ENCODE results near the gene FMNL2.

Gene FMNL2

DNA sequence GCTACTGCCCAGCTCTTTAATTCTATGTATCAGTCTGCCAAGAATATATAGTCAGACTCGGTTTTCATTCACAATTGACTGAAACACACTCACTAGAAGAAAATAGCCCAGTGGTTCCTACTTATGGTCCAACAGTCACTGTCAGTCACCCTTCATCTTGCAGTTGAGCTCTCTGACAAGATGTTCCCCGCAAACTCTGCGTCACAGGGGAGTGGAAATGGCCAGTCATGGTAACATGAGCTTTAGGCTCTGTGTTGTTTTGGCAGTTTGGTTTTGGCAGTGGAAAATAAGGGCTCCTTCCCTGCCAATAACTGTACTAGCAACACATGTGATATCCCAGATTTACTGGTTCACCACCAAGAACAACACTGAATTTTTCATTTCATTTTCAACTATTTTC is 259.8 kb downstream of the FMNL2 start:
- H3K4me3 ChIP-seq (replicated peaks; ENCODE audit: low read depth, low read length), result no peak overlapping the region
- DNase-seq (ENCODE audit: low read depth), result peak; percentile 42
- TF ChIP-seq, protein P1, sequence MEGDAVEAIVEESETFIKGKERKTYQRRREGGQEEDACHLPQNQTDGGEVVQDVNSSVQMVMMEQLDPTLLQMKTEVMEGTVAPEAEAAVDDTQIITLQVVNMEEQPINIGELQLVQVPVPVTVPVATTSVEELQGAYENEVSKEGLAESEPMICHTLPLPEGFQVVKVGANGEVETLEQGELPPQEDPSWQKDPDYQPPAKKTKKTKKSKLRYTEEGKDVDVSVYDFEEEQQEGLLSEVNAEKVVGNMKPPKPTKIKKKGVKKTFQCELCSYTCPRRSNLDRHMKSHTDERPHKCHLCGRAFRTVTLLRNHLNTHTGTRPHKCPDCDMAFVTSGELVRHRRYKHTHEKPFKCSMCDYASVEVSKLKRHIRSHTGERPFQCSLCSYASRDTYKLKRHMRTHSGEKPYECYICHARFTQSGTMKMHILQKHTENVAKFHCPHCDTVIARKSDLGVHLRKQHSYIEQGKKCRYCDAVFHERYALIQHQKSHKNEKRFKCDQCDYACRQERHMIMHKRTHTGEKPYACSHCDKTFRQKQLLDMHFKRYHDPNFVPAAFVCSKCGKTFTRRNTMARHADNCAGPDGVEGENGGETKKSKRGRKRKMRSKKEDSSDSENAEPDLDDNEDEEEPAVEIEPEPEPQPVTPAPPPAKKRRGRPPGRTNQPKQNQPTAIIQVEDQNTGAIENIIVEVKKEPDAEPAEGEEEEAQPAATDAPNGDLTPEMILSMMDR (IDR thresholded peaks at IDR 0.05; ENCODE audit: low read length, missing control alignments), result no peak

DNA sequence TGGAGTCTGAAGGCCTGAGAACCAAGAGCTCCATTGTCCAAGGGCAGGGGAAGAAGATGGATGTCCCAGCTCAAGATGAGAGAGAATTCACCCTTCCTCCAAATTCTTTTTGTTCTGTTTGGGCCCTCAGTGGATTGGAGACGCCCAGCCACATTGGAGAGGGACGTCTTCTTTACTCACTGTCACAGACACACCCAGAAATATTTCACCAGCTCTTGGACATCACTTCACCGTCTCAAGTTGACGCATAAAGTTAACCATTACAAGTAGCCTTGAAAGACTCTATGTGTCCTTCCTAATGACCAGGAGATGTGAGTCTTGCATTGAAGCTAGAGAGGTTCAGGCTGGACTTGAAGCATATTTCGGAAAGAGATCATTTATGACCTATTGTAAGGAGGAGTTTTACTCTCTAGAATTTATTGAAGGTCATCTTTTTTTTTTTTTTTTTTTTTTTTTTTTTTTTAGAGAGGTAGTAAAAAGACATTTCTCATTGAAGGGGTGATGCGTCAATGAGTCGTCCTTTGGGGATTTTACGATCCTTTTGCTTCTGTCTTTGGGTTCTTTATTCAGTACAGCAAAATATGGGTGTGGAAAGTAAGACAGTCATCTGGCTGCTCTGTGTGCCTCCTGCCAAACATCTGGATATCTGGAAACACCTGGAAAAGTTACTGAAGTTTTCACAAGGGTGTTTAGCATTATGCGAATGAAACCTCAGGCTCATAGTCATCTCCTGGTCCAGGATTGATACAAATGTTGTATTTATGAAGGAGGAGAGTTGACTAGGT is 264.2 kb downstream of the FMNL2 start:
- no peak for DNase-seq (ENCODE audit: low read depth)
- TF ChIP-seq, protein P1 (IDR thresholded peaks at IDR 0.05; ENCODE audit: low read length, missing control alignments), result no peak

DNA sequence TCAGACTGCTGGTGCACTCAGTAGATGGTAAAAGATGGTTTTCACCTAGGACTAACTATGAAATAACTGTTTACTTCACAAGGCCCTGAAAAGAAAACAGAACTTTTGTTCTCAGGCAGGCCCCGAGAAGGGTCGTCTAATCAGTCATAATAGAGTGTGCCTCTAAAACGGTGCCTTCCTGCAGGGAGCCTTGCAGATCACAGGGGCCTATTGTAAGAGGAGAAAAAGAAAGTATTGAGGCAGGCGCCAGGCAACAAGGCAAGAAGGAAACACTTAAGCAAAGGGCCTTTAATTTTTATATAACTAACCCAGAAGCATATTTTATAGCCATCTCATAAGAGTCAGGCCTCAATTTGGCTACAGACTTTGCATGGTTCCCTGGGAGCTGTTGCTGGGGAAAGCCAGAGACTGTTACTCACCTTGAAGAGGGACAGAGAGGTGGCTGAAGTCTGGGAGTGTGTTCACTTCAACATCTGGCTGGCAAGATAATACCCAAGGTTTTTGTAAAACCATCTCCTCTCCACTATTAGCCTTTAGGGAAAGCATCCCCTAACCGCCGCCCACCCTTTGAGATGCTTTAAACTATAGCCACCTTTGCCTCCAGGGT is 265.2 kb downstream of the FMNL2 start:
- TF ChIP-seq, protein P1 (IDR thresholded peaks at IDR 0.05; ENCODE audit: low read length, missing control alignments), result no peak
- H3K4me3 ChIP-seq (replicated peaks; ENCODE audit: low read depth, low read length), result no peak overlapping the region
- no peak for DNase-seq (ENCODE audit: low read depth)

More for the DNA sequence above, 264.2 kb downstream of the FMNL2 start:
- H3K4me3 ChIP-seq (replicated peaks; ENCODE audit: low read depth, low read length), result no peak overlapping the region

DNA sequence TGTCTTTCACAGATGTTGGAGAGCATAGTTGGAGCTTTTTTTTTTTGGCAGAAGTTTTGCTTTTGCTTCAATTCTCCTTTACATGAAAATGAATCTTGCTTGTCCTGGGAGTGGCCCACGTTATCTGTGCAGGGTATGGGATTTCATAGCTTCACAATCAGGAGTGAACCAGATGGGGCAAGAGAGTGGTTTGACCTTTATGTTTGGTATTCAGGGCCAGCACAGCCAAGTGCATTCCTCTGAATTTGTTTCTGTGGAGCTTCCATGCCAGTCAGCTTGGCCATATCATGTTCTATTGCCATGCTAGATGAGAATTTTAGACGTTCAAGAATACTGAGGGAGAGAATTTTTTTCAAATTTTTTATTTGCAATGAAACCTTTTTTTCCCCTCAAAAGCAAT is 265.7 kb downstream of the FMNL2 start:
- no peak overlapping the region for H3K4me3 ChIP-seq (replicated peaks; ENCODE audit: low read depth, low read length)
- DNase-seq (ENCODE audit: low read depth), result peak; percentile 49
- TF ChIP-seq, protein P1 (IDR thresholded peaks at IDR 0.05; ENCODE audit: low read length, missing control alignments), result no peak

DNA sequence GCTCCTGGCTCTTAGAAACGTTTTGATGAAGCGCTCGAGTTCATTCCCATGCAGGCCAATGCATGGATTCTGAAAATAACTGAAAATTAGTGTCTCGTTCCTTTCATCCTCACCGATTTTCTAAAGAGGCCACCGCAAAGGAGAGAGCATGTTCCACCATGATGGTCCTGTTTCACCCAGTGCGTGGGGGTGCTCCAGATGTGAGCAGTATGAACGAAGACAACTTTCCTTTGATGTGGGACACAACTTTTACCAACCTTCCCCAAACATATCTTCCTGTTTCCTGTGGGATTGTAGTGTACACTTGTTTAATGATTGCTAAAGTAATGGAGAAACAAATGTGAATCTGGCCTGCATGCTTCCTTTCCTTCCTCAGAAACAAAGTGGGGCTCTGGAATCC is 267.8 kb downstream of the FMNL2 start:
- no peak for DNase-seq (ENCODE audit: low read depth)
- no peak overlapping the region for H3K4me3 ChIP-seq (replicated peaks; ENCODE audit: low read depth, low read length)
- TF ChIP-seq, protein P1 (IDR thresholded peaks at IDR 0.05; ENCODE audit: low read length, missing control alignments), result no peak

DNA sequence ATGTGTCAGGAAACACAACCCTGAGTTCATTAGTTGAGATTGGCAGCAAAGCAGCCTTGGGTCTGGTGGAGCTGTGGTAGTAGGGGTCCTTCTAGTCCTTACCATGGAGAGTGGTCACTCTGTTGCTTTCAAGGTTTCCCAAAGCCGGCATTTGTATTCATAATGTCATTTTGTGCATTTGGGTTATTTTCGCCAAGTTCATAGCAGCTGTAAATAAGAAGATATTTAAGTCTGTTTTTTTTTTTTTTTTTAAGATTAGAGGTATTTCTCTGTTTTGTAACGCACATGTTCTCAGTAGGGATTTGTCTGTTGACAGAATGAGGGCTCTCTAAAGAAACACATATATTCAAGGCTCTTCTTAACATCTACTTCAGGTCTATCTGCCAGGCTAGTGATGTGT is 268.2 kb downstream of the FMNL2 start:
- TF ChIP-seq, protein P1 (IDR thresholded peaks at IDR 0.05; ENCODE audit: low read length, missing control alignments), result no peak
- no peak for DNase-seq (ENCODE audit: low read depth)
- no peak overlapping the region for H3K4me3 ChIP-seq (replicated peaks; ENCODE audit: low read depth, low read length)

Data from fibroblast of pulmonary artery (primary cell).